Measurements from ENCODE around the gene SLC26A11.

SLC26A11 gene

GRCh38 chr17:80260069-80260535, 39.9 kb downstream of the SLC26A11 start:
- TF ChIP-seq POLR2AphosphoS5 (IDR thresholded peaks at IDR 0.05; ENCODE audit: low read depth, low read length) (no peak), TAF1 (IDR thresholded peaks at IDR 0.05; ENCODE audit: borderline replicate concordance, low read depth, low read length) (no peak), POLR2A (IDR thresholded peaks at IDR 0.05; ENCODE audit: low read depth, low read length) (no peak)
- FAIRE-seq, result no peak
- DNase-seq (ENCODE audit: insufficient read length), result peak; percentile 79

DNA sequence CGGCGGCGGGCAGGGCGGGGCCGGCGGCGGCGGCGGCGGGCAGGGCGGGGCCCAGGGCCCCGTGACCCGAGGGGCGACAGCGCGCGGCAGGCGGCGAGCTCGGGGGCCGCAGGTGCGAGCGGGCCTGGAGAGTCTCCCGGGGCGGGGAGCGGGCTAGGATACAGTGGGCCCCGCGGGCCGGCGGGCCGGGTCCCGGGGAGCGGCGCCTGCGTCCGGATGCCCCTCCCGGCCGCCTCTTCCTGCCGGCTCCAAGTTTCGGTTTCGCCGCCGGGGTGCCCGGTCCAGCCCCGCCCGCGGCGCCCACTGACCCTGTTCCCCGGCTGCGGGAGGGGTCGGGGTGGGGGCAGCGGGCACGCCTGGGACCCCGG, 40.5 kb downstream of the SLC26A11 start, which contains the start of gene RNF213:
RNF213 (plus strand) TSS at position 62 of the 368 bp plus-strand sequence. CDS start 2,830 bp downstream, outside the sequence.
- no peak for FAIRE-seq
- TF ChIP-seq TAF1 (IDR thresholded peaks at IDR 0.05; ENCODE audit: borderline replicate concordance, low read depth, low read length), result no peak
- no peak for TF ChIP-seq POLR2AphosphoS5 (IDR thresholded peaks at IDR 0.05; ENCODE audit: low read depth, low read length)
- peak; percentile 62; the same call in 1 of the 2 replicates for TF ChIP-seq POLR2A (IDR thresholded peaks at IDR 0.05; ENCODE audit: low read depth, low read length)
- DNase-seq (ENCODE audit: insufficient read length), result peak; percentile 75

- DNase-seq (ENCODE audit: insufficient read length) (no peak), FAIRE-seq (peak; percentile 44)
- no peak for TF ChIP-seq POLR2AphosphoS5 (IDR thresholded peaks at IDR 0.05; ENCODE audit: low read depth, low read length)
- no peak for TF ChIP-seq TAF1 (IDR thresholded peaks at IDR 0.05; ENCODE audit: borderline replicate concordance, low read depth, low read length)
- 0 out of 2 replicates have a peak, but pooled peaks have one; percentile 2 for TF ChIP-seq POLR2A (IDR thresholded peaks at IDR 0.05; ENCODE audit: low read depth, low read length)
Observed at GRCh38 chr17:80261159-80261894, 41.1 kb downstream of the SLC26A11 start.

DNA sequence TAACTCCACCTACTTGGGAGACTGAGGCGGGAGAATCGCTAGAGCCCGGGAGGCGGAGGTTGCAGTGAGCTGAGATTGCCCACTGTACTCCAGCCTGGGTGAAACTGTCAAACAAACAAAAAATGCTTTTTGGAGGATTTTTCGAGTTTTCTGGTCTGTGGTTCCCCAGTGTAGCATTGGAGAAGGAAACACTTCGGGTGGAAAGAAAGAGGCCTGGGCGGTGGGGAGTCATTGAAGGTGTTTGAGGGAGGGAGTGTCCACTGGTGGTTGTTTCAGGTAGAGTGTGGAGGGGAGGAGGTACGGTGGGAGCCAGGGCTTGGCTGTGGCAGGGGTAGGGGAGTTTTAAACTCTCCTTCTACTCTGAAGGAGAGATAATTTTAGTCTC, 41.7 kb downstream of the SLC26A11 start:
- DNase-seq (ENCODE audit: insufficient read length), result no peak
- FAIRE-seq, result no peak
- TF ChIP-seq TAF1 (IDR thresholded peaks at IDR 0.05; ENCODE audit: borderline replicate concordance, low read depth, low read length), result no peak
- TF ChIP-seq POLR2AphosphoS5 (IDR thresholded peaks at IDR 0.05; ENCODE audit: low read depth, low read length), result no peak
- TF ChIP-seq POLR2A (IDR thresholded peaks at IDR 0.05; ENCODE audit: low read depth, low read length), result no peak

DNA sequence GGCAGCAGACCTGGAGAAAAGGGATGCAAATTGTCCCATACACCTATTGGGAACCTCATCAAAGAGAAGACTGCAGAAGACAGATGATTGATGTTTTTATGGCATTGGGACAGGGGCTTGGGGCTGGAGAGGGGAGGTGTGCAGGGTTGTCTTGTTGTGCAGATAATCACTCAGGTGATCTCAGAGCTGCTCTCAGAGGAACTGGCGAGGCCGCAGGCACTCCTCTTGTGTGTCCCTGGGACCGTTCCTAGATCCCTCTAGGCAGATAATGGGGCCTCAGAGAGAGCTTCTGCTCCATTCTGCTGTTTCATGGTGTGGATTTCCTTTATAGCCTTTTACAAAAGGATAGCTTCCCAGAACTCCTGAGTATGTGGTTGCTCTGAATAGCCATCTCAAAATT, 42.1 kb downstream of the SLC26A11 start:
- no peak for TF ChIP-seq POLR2A (IDR thresholded peaks at IDR 0.05; ENCODE audit: low read depth, low read length)
- no peak for TF ChIP-seq POLR2AphosphoS5 (IDR thresholded peaks at IDR 0.05; ENCODE audit: low read depth, low read length)
- no peak for TF ChIP-seq TAF1 (IDR thresholded peaks at IDR 0.05; ENCODE audit: borderline replicate concordance, low read depth, low read length)
- DNase-seq (ENCODE audit: insufficient read length) (no peak), FAIRE-seq (no peak)

GRCh38 chr17:80262775-80263244, 42.6 kb downstream of the SLC26A11 start:
- FAIRE-seq, result no peak
- TF ChIP-seq POLR2A (IDR thresholded peaks at IDR 0.05; ENCODE audit: low read depth, low read length) (no peak), TAF1 (IDR thresholded peaks at IDR 0.05; ENCODE audit: borderline replicate concordance, low read depth, low read length) (no peak), POLR2AphosphoS5 (IDR thresholded peaks at IDR 0.05; ENCODE audit: low read depth, low read length) (no peak)
- no peak for DNase-seq (ENCODE audit: insufficient read length)

GRCh38 chr17:80263253-80264204, 43.3 kb downstream of the SLC26A11 start:
- peak; percentile 99 for TF ChIP-seq POLR2A (IDR thresholded peaks at IDR 0.05; ENCODE audit: low read depth, low read length)
- TF ChIP-seq POLR2AphosphoS5 (IDR thresholded peaks at IDR 0.05; ENCODE audit: low read depth, low read length), result peak; percentile 98
- TF ChIP-seq TAF1 (IDR thresholded peaks at IDR 0.05; ENCODE audit: borderline replicate concordance, low read depth, low read length), result peak; percentile 50; the same call in 1 of the 2 replicates
- DNase-seq (ENCODE audit: insufficient read length) (peak; percentile 86), FAIRE-seq (peak; percentile 90)

DNA sequence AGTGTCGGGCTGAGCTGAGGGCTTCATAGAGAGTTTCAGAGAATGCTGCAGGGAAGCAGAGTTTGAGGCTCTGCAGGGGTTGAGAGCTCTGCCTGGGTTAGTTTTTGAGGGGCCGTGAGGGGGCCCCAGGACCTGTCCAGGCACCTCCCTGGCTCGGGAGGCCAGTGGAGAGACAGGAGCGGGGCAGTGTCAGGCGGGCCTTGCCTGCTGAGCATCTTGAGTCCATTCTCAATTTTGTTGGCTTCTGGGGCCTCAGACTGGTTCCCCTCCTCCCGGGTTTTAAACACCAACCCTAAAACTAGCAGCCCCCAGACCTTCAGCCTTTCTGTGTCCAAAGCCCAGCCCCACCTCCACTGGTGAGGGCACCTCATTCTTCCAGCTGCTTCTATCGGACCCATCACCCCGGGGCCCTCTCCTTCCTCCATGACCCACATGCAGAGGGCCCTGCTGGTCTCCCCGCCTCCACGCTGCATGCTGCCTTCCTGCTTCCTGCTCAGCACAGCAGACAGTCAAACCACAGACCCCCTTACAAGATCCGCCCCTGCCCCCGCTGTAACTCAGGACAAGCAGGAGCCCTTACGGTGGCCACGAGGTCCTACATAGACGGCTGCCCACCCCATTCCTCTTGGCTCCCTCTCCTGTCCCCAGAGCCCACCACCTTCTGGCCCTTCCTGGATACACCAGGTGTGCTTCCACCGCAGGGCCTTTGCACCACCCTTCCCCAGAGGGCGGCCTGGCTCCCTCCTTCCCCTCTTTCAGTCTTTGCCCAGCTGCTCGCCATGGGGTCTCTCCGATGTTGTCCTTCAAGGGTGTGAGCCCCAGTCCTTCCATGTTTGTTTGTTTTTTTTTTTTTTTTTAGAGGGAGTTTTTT, 44.2 kb downstream of the SLC26A11 start:
- FAIRE-seq (no peak), DNase-seq (ENCODE audit: insufficient read length) (no peak)
- TF ChIP-seq POLR2A (IDR thresholded peaks at IDR 0.05; ENCODE audit: low read depth, low read length), result no peak
- no peak for TF ChIP-seq TAF1 (IDR thresholded peaks at IDR 0.05; ENCODE audit: borderline replicate concordance, low read depth, low read length)
- TF ChIP-seq POLR2AphosphoS5 (IDR thresholded peaks at IDR 0.05; ENCODE audit: low read depth, low read length), result no peak

DNA sequence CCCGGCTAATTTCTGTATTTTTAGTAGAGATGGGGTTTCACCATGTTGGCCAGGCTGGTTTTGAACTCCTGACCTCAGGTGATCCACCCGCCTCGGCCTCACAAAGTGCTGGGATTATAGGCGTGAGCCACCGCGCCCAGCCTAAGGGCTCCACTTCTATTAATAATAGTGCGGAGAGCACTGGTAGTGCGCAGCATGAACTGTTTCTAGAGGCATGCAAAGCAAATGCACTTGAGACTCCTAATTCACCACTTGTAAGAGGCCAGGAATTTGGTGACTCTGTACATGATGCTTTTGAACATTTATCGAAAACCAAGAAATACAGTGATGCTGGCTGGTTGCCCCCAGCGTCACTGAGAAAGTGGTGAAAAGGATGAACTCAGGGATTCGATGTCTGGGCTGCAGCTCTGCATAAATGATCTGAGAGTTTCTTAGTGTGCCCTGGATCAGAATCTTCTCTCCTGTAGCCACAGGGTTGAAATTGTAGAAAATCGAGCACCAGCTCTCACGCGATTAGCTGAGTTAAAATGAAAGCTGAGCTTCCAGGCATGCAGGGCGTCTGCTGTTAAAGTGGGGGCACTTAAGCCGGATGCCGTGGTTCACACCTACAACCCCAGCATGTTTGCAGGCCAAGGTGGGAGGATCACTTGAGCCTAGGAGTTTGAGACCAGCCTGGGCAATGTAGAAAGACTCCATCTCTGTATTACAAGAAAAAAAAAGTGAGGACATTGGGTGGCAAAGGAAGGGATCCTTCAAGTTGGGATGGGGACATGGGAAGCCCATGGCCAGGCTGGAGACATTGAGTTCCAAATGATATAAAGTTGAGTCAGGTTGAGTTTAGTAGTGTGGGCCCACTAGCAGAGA, 45.2 kb downstream of the SLC26A11 start:
- DNase-seq (ENCODE audit: insufficient read length) (no peak), FAIRE-seq (no peak)
- TF ChIP-seq POLR2AphosphoS5 (IDR thresholded peaks at IDR 0.05; ENCODE audit: low read depth, low read length), result no peak; the same call in 1 of the 2 replicates

GRCh38 chr17:80267391-80267790, 47.2 kb downstream of the SLC26A11 start:
- no peak for FAIRE-seq
- TF ChIP-seq POLR2AphosphoS5 (IDR thresholded peaks at IDR 0.05; ENCODE audit: low read depth, low read length) (no peak), TAF1 (IDR thresholded peaks at IDR 0.05; ENCODE audit: borderline replicate concordance, low read depth, low read length) (no peak), POLR2A (IDR thresholded peaks at IDR 0.05; ENCODE audit: low read depth, low read length) (no peak)
- no peak for DNase-seq (ENCODE audit: insufficient read length)

Data from GM12892 (cell line).